ENCODE data around the gene ANXA10.

GRCh38 chr4:168203233-168203911 lies 111.0 kb downstream of the ANXA10 start:
- TF ChIP-seq POLR2AphosphoS5 (IDR thresholded peaks at IDR 0.05) (no peak), POLR2A (IDR thresholded peaks at IDR 0.05) (no peak)
- TF ChIP-seq, protein P1, sequence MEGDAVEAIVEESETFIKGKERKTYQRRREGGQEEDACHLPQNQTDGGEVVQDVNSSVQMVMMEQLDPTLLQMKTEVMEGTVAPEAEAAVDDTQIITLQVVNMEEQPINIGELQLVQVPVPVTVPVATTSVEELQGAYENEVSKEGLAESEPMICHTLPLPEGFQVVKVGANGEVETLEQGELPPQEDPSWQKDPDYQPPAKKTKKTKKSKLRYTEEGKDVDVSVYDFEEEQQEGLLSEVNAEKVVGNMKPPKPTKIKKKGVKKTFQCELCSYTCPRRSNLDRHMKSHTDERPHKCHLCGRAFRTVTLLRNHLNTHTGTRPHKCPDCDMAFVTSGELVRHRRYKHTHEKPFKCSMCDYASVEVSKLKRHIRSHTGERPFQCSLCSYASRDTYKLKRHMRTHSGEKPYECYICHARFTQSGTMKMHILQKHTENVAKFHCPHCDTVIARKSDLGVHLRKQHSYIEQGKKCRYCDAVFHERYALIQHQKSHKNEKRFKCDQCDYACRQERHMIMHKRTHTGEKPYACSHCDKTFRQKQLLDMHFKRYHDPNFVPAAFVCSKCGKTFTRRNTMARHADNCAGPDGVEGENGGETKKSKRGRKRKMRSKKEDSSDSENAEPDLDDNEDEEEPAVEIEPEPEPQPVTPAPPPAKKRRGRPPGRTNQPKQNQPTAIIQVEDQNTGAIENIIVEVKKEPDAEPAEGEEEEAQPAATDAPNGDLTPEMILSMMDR (IDR thresholded peaks at IDR 0.05), result no peak

Measured in breast epithelium (tissue), 3 donors.